ENCODE measurements around the gene SLC39A11.
"Not testable (repeated sequence)": the region's sequence is repeated elsewhere in the genome, so short reads cannot be mapped to it uniquely, and the experiment has no call there.

Gene SLC39A11

DNA sequence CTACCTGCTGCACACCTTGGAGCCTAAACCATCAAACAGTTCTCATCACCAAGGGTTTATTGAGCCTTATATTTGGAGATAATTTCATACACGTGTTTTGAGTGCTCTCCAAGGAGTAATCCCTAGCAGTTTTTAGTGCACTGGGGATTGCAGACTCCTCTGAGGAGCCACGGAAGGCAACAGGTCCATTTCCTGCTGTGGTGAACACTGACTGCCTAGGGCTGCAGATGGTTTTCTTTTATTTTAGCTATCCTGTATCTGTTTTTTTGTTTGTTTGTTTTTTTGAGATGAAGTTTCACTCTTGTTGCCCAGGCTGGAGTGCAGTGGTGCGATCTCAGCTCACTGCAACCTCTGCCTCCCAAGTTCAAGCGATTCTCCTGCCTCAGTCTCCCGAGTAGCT lies 93.0 kb downstream of the SLC39A11 start:
- DNase-seq = not testable (repeated sequence)

DNA sequence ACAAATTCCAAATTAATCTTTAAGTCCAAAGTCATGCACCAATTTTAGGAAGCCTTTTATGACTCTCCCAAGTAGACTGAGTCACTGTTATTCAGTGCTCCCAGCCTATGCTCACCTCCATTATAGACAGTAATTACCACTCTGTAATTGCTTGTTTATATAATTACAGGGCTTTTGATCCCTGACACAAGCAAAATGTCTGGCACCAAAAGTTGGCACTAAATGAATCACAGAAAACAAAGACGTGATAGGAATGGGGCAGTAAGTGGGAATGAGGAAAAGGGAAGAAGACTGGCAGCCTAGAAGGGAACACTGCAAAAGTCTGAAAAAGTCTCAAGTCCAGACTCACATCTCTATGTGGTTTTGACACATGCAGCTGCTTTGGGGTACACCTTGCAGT lies 94.1 kb downstream of the SLC39A11 start:
- DNase-seq = no peak

DNA sequence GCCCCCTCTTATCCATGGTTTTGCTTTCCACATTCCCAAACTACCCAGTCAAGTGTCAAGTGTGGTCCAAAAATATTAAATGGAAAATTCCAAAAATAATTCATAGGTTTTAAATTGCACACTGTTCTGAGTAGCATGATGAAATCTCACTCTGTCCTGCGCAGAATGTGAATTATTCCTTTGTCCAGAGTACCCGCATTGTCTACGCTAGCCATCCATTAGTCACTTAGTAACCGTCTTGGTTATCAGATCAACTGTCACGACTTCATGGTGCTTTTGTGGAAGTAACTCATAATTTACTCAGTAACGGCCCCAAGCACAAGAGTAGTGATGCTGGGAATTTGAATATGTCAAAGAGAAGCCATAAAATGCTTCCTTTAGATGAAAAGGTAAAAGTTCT lies 94.9 kb downstream of the SLC39A11 start:
- DNase-seq = no peak

DNA sequence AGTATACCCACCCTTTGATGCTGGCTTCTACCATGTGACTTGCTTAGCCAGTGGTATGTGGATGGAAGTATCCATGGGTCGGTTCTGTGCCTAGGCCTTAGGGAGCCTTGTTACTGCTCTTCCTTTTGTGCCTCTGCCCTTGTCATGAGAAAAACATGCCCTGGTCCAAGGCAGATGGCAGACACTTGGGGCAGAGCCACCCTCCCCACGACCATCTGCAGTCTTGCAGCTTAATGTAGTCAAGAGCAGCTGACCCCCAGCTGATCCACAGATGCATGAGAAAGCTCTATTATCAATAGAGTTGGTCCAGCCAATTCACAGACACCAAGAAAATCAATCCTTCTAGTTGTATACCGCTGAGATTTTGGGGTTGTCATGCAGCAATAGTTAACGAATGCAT lies 95.7 kb downstream of the SLC39A11 start:
- DNase-seq = no peak

DNA sequence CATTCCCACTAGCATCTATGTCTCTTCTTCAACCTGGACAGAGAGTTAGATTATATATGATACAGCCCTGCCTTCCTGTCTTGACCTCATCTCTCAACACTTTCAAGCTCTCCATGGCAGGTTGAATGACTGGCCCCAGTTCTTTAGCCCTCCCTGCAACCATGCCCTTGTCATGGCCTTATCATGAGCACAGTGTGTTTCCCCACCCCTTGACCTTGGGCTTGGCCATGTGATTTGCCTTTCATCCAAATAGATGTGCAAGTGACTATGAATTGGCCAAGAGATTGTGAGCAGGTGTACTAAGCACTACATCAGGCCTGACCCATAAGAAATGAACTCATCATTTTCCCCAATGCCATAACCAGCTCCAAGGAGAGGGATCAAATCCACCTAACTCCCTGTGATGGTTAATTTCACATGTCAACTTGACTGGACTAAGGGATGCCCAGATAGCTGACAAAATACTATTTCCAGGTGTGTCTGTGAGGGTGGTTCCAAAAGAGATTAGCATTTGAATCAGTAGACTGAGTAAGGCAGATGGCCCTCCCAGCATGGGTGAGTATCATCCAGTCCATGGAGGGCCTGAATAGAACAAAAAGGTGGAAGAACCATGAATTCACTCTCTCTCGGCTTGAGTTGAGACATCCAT lies 97.4 kb downstream of the SLC39A11 start:
- DNase-seq = no peak

DNA sequence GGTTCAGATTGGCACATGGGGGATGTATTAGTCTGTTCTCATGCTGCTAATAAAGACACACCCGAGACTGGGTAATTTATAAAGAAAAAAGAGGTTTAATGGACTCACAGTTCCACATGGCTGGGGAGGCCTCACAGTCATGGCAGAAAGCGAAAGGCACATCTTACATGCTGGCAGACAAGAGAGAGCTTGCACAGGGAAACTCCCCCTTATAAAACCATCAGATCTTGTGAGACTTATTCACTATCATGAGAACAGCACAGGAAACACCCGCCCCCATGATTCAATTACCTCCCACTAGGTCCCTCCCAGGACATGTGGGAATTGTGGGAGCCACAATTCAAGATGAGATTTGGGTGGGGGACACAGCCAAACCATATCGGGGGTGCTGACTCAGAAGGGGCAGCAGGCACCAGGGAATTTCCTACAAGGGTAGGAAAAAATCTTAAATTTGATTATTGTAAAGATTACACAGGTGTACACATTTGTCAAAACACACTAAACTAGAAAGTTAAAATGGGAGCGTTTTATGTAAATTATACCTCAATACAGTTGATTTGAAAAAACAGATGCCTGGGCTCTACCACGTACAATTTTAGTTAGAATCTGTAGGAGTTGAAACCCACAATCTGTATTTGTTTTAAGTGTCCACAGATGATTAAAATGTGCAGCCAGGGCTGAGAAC lies 99.6 kb downstream of the SLC39A11 start:
- DNase-seq = not testable (repeated sequence)

DNA sequence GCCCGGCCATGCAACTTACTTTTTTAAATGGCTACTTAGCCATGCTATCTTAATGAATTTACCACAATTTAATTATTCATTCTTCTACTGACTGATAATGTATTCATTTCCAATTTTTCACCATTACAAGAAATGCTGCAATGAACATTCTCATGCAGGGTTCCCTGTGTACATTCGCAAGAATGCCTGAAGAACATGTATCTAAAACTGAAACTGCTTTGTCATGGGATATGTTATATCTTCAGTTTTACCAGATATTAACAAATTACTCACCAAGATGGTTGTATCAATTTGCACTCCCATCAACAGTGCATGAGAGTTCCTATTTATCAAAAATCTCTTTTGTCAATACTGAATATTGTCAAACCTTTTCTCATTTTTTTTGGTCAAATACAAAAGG lies 100.8 kb downstream of the SLC39A11 start:
- DNase-seq = no peak

DNA sequence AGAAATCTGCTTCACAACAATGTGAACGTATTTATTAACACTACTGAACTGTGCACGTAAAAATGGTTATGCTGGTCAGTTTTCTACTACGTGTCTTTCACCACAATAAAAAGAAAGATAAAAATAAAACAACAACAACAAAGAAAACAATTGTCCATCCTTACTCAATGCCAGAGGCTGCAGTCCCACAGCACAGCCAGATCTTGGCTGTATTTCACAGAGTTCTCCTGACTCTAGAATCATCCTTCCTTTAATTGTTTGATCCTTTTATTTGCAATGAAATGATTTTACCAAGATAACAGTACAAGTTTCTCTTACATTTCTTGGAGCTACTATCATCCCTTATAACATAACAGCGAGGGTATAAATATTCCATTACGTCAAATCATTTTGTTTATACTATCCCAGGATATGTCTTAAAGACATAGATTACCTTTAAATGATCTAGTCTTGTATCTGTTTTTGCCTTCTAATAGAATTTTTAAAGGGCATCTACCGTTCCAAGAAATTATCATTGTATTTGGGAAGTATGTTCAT lies 103.3 kb downstream of the SLC39A11 start:
- no peak for DNase-seq

DNA sequence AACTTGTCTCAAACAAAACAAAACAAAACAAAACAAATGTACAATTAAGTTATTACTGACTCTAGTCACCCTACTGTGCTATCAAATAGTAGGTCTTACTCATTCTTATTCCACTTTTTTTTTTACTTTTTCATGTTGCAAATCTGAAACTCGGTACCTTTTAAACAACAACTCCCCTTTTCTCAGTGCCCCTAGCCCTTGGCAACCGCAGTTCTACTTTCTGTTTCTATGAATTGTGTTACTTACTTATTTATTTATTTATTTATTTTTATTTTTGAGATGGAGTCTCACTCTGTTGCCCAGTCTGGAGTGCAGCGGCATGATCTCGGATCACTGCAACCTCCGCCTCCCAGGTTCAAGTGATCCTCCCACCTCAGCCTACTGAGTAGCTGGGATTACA lies 104.0 kb downstream of the SLC39A11 start:
- DNase-seq = no peak

DNA sequence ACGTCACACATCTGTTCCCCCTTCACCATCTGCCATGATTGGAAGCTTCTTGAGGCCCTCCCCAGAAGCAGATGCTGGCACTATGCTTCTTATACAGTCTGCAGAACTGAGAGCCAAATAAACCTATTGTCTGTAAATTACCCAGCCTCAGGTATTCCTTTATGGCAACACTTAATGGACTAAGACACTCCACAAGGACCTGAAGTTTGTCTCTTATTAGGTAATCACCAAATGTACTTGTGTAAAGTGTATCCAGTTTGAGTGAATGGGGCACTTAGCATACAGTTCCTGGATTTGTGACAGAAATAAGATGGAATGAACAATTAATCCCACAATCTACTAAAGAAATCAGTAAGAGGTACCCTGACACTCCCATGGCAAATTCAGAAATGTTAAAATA lies 105.3 kb downstream of the SLC39A11 start:
- no peak for DNase-seq

DNA sequence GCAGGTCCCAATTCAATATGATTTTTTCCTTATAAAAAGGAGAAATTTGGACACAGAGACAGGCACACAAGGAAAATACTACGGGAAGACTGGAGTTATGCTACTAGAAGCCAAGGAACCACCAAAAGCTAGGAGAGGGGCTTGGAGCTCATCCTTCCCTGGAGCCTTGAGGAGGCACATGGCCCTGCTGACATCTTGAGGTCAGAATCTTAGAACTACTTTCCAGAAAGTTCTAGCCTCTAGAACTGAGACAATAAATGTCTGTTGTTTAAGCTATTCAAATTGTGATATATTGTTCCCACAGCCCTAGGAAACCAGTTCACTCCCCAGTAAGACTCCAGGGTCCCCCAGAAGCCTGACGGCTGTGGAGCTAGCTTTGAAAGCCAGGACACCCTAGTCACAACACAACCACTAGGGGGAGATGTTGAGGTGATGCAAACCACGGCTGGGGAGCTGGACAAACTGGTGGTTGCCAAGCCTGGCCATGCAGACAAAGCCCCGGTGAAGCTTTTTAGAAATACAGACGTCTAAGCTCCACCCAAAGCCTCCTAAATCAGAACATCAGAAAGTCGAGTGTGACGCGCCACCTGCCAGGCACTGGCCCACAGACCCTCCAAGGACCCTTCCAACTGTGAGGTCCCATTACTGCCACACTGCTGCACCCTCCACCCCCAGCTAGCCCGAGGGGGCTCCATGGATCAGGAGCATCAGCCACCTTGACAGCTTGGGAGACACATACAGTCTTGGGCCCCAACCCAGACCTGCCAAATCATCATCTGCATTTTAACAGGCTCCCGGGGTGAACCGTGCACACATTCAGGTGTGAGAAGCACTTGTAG lies 106.4 kb downstream of the SLC39A11 start:
- DNase-seq = peak; percentile 17 to 29

DNA sequence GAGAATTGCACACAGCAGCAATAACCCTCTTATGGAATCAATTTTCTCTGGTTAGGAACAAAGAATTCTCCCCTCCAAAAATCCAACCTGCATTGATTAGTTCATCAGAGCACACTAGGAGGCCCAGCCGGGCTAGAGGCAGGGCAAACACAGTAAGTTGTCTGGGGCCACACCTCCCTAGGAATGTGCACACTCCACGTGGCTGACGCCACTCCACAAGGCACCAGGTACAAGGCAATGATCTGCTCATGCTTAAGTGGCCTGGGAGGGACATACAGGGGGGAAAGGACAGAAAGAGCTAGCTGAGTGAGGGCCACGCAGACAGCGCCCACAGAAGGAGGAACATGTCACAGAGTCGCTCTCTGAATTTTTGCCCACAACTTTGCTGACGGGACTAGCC lies 107.6 kb downstream of the SLC39A11 start:
- no peak for DNase-seq

DNA sequence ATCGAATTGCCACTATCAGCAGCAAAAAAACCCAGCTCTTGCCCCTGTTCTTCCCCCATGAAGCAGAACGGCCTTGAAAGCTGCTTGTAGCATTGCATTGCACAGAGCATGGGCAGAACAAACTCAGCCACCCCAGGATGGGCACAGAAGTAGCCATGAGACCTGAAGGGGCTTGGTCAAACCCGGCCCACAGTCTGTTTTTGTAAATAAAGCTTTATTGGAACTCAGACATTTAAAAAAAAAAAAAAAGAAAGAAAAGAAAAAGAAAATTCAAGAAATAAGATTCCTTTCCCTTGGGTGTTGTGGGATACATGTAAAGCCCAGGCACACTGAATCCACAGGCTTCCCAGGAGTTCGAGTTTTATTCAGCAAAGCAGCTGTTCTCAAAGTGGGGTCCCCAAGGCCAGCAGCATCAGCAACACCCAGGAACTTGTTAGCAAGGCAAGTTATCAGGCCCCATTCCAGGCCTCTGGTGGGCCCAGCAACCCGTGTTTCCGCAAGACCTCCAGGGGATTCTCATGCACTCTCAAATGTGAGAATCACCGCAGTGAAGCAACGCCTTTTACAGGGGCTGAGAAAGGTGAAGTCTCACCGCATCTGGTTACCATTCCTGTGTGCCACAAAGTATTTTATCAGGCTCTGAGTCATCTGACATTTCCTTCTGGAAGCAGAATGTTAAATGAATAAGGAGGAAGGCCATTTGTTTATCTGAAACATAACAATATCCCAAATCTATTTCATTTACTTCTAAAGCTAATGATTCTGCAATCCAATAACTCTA lies 108.2 kb downstream of the SLC39A11 start:
- no peak for DNase-seq

DNA sequence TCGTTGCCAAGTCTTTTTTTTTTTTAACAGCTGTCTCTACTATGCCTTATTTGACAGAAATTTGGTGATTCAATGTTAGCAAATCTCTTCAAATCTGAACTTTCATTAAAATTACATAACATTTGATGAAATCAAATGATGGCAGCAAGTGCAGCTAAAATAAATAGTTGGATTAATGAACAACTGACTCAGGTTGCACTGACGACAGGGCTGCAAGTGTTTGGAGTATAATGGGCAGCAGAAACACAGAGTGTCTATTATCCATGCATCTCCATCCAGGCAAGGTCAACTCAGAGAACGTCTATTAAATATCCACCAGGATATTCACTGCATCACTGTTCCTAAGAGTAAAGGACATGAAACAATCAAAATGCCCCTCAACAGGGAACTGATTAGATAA lies 109.8 kb downstream of the SLC39A11 start:
- DNase-seq = no peak

DNA sequence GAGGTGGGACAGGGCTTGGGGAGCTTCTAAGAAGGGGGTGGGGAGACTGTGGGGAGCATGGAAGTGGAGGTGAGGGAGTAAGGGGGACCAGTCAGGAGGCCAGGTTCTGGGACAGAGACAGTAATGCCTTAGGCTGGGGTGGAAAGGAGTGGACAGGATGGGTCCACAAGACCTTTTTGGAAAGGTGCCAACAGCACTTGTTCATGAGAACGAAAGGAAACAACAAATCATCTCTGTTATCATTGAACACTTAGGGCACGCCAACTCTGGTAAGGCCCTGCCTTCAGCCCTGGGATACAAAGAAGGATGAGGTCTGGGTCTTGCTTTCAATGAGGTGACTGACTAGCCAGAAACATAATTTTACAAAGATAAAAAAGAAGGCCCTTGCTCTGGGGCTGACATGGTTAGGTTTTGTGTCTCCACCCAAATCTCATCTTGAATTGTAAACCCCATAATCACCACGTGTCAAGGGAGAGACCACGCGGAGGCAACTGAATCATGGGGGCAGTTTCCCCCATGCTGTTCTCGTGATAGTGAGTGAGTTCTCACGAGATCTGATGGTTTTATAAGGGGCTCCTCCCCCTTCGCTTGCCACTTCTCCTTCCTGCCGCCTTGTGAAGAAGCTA lies 113.8 kb downstream of the SLC39A11 start:
- no peak for DNase-seq

DNA sequence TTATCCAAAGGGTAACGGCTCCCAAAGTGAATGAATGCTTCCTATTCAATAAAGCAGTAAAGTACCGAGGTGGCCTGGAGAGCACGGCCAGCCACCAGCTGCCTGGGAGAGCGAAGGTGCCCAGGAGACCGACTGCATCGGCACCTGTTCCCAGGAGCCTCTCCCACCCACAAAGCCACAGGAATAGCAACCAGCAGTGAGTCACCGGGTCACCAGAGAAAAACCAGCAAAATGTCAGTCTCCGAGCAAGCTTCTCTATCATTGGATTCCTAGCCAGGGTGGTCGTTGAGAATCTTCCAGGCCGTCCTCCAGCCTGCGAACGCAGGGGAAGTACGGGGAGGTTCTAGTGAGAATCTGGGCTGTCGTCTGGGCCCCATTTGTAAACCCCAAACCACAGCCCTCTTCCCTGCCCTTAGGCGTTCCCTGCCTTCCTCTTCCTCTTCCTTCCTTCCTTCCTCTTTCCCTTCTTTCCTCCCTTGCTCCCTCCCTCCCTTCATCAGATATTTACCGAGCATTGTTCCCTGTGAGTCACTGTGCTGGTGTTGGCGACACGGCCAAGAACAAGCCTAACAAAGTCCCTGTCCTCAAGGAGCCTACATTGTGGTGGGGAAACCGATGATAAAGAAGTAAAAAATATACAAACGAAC lies 114.6 kb downstream of the SLC39A11 start:
- no peak for DNase-seq

DNA sequence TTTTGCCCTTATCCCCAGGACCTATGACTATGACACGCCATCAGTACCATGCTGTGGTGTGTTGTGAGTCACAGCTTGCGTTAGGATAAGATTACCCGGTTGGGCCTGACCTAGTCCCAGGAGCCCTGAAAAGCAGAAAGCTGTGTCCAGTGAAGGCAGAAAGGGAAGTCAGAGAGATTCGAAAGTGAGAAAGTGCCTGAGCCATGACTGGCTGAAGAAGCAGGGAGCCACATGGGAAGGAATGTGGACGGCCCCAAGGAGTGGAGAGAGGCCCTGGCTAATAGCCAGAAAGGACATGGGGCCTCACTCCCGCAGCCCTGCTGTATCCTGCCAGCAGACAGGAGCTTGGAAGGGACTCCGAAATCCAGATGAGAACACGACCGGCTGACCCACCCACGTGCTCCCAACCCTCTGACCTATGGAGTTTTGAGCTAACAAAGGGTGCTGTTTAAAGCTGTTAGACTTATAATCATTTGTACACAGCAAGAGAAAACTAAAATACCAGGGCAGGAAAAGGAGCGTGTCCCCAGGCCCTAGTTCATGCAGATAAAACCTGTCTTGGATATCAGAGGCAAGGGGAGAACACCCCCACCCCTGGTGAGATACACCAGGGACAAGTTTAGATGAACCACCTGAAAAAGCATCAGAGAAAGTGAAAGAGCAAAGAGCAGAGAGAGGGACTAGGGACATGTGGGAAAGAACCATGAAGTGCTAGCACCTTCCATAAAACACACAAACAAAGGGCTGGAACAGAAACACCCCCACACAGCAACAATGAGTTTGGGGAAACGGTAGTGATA lies 115.3 kb downstream of the SLC39A11 start:
- DNase-seq = no peak

DNA sequence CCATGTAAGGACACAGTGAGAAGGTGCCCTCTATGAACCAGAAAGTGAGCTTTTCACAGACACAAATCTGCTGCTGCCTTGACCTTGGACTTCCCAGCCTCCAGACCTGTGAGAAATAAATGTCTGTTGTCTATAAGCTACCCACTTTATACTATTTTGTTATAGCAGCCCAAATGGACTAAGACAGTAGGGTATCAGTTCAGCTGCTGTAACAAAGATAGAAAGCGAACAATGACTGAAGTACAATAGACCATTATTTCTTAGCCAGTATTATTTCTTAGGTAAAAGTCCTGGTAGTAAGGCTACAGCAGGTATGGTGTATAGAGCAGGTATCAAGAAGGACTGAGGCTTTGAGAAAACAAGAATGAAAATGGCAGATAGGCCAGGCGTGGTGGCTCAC lies 117.0 kb downstream of the SLC39A11 start:
- no peak for DNase-seq

DNA sequence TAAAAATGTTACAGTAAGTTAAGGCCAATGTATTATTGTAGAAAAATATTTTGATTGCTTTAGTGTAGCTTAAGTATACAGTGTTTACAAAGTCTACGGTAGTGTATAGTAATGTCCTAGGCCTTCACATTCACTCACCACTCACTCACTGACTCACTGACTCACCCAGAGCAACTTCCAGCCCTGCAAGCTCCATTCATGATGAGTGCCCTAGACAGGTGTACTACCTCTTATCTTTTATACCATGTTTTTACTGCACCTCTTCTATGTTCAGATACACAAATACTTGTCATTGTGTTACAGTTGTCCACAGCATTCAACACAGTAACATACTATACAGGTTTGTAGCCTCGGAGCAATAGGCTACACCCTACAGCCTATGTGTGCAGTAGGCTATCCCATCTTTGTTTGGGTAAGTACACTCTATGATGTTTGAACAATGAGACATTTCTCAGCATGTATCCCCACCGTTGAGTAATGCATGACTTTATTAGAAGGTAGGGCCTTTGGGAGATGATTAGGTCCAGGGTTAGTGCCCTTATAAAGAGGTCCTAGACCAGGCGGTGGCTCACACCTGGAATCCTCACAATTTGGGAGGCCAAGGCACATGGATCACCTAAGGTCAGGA lies 117.8 kb downstream of the SLC39A11 start:
- no peak for DNase-seq

DNA sequence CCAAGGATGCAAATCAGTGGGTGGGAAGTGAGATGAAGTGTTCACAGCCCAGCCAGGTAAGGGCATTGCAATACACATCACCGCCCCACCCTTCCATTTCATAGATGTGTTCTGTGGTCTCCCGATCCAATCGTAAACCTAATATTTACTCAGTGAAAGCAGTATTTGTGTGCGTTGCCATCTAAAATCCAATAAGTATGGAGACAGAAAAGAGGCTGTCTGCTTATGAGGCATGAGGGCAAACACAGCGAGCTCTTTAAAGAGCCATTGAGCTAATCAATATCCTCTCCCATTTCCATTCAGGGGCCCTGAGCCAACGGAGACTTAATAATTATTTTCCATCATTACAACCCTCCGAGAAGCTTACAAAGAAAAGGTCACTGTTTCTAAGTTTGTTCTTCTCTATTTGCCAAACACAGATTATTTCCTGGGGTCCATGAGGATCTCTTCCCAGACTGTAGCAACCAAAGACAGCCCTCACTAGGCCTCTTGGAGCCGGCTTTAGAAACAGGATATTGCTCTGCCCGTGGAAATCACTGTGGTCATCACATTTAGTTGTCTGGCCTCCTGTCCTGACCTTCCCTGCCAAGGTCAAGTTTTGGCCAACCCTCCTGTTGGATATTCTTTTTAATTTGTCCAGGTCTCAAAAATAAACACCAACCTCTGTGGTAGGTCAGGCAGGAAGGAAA lies 120.1 kb downstream of the SLC39A11 start:
- no peak for DNase-seq
